Islet of Langerhans (tissue), 1 donor: Measurements from ENCODE around the gene LPCAT1.
"Not testable (repeated sequence)": the region's sequence is repeated elsewhere in the genome, so short reads cannot be mapped to it uniquely, and the experiment has no call there.

Experiments used
- FAIRE-seq: peaks from one replicate; lab custom pipeline; 2011; peaks lifted over from hg19 to GRCh38; lab: Jason Lieb, UNC

The LPCAT1 gene

GRCh38 chr5:1478271-1479035, 45.3 kb downstream of the LPCAT1 start:
- FAIRE-seq = no peak

- FAIRE-seq = no peak
These were observed 46.4 kb downstream of the LPCAT1 start for GRCh38 chr5:1477341-1477740.

GRCh38 chr5:1476967-1477310, 46.8 kb downstream of the LPCAT1 start:
- FAIRE-seq = no peak

GRCh38 chr5:1476181-1476966, 47.4 kb downstream of the LPCAT1 start:
- FAIRE-seq = no peak

GRCh38 chr5:1475544-1475900, 48.2 kb downstream of the LPCAT1 start:
- FAIRE-seq = not testable (repeated sequence)

GRCh38 chr5:1474866-1475543, 48.8 kb downstream of the LPCAT1 start:
- no peak for FAIRE-seq

- no peak for FAIRE-seq
These were observed 49.4 kb downstream of the LPCAT1 start for GRCh38 chr5:1474183-1474839.

- FAIRE-seq = no peak
These were observed 50.0 kb downstream of the LPCAT1 start for GRCh38 chr5:1473746-1474145.

- no peak for FAIRE-seq
These were observed 50.7 kb downstream of the LPCAT1 start for GRCh38 chr5:1472964-1473628.

- no peak for FAIRE-seq
These were observed 51.5 kb downstream of the LPCAT1 start for GRCh38 chr5:1471997-1472963.

- FAIRE-seq = no peak
These were observed 52.4 kb downstream of the LPCAT1 start for GRCh38 chr5:1471240-1471853.

GRCh38 chr5:1470762-1471211, 53.0 kb downstream of the LPCAT1 start:
- FAIRE-seq = no peak

GRCh38 chr5:1468629-1469527, 54.9 kb downstream of the LPCAT1 start:
- no peak for FAIRE-seq

- no peak for FAIRE-seq
These were observed 55.5 kb downstream of the LPCAT1 start for GRCh38 chr5:1468247-1468612.

GRCh38 chr5:1467341-1468246, 56.2 kb downstream of the LPCAT1 start:
- FAIRE-seq = no peak

GRCh38 chr5:1466631-1467265, 57.0 kb downstream of the LPCAT1 start:
- no peak for FAIRE-seq

- no peak for FAIRE-seq
These were observed 57.7 kb downstream of the LPCAT1 start for GRCh38 chr5:1465966-1466471.

GRCh38 chr5:1465117-1465516, 58.6 kb downstream of the LPCAT1 start:
- FAIRE-seq = no peak
